CD4-positive, alpha-beta T cell treated with Interleukin-15 for 4 hours (primary cell): ENCODE measurements around the gene WDR83.
"Not testable (repeated sequence)": the region's sequence is repeated elsewhere in the genome, so short reads cannot be mapped to it uniquely, and the experiment has no call there.

Source experiments
- DNase-seq: peaks from one replicate; pipeline ENCODE4 v3.0.0-alpha.2; 2020; ENCODE audit warnings: low spot score

WDR83 gene

DNA sequence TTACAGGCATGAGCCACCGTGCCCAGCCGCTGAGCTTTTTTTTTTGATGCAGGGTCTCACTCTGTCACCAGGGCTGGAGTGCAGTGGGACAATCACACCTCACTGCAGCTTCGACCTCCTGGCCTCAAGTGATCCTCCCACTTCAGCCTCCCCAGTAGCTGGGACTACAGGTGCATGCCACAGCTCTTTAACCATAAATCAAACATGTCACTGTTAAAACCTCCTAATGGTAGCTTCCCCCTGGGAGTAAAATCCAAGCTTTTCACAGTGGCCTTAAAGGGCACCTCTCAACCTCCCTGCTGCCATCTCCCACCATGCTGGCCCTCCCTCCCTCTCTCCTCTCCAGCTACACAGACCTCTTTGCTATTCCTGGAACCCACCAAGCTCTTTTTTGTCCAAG, 19.2 kb downstream of the WDR83 start:
- DNase-seq, result no peak

DNA sequence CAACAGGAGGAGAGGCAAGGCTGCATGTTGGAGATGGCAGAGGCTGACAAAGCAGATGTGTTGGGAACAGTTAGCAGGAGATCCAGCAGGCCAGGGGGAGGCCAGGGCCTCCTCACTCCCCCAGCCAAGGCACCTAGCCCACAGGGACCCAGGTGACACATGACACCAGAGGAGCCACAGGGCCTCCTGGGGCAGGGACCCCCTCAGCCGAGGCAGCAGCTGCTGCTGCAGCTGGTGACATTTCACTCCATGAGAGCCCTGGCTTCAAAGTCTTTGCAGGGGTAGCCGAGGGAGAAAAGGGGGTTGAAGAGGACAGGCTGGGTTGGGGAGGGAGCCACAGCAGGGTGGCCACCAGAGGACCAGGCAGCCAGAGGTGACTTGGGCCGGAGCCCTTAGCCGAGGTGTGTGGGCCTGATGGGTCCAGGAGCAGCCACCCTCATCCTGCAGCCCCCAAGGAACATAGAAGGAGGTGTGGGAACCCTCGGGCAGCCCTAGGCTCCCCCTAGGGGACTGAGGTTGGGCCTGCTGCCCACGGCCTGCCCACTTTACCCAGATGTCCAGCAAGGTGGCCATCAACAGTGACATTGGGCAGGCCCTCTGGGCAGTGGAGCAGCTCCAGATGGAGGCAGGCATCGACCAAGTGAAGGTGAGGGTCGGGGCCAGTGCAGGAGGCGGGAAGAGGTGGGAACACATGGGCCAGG, 21.0 kb downstream of the WDR83 start, which contains the start of gene GNG14:
Gene GNG14, plus strand, starts transcription at position 503 of the 701 bp plus-strand sequence. Its CDS starts 51 bp downstream, at position 554.
- DNase-seq, result no peak

DNA sequence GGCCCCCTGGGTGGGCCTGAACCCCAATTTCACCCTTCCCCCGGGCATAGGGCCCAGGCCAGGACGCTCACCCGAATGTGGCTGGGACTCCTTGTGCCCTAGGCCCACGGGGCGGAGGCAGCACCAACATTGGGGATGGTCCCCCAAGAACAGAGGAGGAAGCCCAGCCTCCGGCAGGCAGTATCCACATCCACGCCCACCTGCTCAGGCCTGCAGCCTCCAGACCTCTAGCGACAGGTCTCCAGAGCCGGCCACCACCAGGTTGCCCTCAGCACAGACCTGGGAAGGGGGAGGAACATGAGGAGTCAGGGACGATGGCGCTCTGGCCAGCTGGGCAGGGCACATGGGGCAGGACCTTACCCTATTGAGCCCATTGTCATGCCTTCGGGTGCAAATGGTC, 22.4 kb downstream of the WDR83 start:
- no peak for DNase-seq

DNA sequence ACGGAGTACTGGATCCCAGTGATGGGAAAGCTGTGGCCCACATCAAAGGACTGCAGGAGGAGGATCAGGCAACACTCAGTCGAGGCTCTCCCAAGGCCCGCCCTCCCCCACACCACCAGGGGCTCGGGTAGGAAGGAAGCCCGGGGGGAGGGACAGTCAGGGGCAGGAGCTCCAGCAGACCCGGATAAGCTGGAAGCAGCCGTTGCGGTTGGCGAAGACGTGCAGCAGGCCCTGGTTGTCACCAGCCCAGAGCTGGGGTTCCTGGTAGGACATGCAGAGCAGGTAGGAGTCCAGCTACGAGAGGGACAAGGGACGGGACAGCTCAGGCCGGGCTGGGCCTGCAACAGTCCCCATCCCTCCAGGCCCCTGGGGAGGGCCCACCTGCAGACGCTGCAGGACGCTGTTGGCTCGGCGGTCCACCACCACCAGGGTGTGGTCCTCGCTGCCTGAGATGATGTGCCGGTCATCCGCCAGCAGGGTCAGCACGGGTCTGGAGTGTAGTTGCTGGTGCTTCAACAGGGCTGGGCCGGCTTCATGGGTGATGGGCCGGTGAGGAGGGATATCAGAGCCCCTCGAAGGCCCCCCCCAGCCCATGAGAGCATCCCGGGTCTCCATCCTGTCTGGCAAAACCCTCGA, 23.1 kb downstream of the WDR83 start:
- no peak for DNase-seq

DNA sequence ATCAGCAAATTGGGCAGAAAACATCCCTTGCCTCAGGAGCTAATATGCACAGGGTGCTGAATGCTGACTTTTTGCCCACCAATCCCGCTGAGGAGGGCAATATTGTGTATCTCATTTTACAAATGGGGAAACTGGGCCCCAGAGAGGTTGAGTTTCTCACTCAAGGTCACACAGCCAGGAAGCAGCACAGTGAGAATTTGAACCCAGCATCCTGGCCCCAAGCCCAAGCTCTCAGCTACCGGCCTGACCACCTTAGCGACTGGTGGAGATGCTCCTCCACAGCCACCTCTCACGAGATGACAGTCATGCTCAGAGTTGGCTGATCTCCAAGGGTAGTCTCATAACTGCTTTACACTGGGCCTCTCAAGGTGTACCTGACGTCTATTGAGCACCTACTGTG, 26.4 kb downstream of the WDR83 start:
- no peak for DNase-seq

DNA sequence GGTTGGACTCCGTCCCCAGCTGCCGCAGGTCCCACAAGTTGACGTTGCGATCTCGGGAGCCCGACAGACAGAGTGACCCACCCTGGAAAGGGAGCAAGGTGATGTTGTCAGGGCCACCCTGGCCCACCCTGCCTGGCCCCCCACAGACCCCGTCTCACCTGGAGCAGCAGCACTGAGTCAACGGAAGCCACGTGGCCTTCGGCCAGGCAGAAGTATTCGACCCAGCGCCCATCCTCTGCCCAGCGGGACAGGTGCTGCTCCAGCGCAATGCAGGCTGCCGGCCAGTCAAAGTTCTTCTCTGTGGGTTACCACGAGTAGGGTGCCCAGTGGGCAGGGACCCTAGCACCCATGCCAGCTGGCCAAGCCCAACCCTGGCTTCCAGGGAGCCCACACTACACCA, 28.0 kb downstream of the WDR83 start:
- no peak for DNase-seq

DNA sequence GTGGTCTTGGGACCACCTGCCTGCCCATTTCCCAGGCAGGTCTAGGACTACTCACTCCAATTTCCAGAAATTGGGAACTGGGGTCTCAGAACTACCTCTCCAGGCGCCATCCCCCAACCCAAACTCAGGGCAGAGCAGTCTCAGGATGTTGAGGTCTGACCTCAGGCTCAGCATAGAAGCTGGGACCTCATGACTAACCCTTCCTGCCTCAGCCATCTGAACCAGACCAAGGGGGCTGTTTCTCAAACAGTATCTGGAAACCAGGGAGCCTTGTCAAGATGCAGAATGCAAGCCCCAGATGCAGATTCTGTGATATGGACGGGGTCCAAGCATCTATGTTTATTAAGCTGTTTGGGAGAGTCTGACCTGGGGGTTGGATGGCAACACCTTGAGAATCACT, 28.5 kb downstream of the WDR83 start:
- DNase-seq, result no peak

DNA sequence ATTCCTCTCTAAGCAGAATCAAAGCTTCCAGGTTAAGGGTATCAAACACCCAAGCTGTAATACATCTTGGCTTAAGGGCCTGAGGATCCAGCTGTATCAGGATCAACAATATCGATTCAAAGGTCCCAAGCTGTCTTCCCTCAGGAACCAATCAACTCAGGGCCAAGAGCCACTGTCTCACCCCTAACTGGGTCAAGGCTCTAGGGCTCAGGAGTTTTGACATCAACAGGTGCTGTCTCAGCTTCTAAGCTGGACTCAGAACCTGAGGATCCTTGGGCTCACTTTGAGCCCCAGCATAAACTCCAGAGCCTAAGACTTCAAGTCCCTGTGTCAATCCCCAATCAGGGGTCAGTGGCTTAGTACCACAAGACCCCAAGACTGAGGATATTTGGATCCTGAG, 28.9 kb downstream of the WDR83 start:
- DNase-seq, result no peak

DNA sequence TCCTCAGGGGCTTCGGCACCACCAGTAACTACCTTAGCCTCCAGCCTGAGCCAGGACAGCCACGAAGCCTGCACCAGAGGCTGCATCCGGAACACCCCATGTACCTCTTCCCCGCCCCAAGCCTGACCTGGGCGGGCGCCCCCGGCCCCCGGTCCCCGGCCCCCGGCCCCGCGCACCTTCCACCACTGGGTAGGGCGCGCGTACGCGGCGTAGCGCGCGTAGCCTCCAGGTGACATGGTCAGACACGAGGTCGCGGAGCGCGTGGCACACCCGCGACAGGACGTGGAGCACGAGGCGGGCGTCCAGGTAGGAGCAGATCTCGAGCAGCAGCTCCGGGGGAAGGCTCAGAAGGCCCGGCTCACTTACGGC, 29.4 kb downstream of the WDR83 start:
- no peak for DNase-seq

DNA sequence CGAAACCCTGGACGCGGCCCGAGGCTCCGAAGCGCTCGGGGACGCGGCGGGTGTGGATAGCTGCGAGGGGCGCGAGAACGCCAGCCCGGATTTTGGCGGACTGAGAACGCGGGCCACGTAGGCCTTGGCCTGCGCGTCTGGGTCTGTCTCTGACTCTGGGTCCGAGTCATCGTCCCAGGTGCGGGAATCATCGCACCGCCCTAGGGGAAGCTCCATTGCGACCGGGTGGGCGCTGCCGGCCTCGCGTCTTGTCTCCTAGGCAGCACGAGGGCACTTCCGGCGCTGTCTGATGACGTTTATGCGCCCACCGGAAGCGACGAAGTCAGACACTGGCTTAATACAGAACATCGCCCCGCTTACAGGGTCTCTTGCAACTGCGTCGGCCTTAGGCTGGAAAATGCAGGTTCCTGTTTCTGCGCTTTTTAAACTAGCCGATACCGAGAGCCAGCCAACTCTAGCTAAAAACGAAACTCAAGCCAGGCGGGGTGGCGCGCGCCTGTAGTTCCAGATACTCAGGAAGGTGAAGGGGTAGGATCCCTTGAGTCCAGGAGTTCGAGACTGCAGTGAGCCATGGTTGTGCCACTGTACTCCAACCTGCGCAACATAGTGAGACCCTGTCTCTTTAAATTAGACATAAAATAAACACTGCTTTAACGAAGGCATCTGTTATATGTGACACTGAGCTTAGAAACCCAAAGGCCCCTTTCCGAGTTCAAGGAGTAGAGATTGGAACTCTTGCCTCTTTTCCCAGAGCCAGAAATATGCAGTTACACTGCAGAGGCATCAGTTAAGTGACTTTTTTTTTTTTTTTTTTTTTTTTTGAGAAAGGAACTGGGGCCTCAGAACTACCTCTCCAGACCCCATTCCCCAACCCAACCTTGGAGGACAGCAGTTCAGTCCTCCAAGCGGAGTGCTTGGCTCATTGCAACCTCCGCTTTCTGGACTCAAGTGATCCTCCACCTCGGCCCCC, 30.0 kb downstream of the WDR83 start, which contains the start of gene FBXW9:
Gene FBXW9, minus strand, starts transcription at position 266 of the 970 bp plus-strand sequence. Its CDS starts 50 bp downstream, at position 216.
- peak; percentile 97 for DNase-seq

DNA sequence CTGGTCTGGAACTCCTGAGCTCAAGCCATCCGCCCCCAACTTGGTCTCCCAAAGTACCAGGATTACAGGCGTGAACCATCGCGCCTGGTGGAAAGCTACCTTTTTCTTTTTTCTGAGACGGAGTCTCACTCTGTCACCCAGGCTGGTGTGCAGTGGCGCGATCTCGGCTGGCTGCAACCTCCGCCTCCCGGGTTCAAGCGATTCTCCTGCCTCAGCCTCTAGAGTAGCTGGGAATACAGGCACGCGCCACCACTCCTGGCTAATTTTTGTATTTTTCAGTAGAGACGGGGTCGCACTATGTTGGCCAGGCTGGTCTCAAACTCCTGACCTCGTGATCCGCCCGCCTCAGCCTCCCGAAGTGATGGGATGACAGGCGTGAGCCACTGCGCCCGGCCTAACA, 30.8 kb downstream of the WDR83 start:
- not testable (repeated sequence) for DNase-seq

DNA sequence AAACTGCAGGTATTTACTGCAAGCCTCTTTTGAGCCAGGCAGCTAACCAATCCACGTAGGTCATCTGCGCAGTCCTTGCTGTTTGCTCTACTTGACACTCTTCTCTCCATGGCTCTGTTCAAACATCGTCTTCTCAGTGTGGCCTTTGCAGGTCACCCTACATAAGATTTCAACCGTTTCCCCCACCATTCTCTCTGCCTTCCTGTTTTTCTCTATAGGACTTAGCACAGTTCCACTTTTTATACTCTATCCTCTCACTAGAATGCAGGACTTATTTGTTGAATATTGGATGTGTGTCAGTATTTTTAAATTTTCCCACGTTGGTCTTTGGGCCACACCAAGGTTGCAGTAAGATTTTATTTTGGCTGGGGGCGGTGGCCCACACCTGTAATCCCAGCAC, 31.5 kb downstream of the WDR83 start:
- no peak for DNase-seq

DNA sequence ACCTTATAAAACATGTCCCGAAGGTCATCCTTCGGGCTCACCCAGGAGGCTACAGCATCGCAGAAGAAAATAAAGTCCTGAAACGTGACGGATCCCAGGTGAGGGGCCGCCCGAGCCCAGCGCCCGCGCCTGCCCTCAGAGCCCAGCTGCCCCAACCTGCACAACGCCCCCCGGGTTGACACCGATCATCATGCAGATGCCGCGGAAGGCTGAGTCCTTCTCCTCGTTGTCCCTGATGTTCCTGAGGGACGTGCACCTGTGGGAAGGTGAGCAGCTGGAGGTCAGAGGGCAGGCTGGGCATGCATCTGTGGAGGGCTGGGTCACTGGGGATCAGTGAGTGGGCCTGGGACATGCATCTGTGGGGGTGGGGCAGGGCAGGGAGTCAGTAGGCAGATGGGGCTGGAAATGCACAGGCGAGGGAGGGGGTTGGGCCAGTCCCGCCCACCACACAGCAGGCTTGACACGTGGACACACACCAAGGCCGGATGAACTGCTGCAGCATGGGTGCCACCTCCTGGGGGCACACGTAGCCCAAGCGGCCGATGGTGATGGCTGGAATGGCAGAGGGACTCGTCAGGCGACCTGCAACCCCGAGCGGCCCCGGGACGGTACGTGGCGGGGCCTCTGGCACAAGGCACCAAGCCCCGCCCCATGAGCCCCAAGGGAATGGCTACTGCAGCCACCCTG, 35.1 kb downstream of the WDR83 start:
- DNase-seq, result no peak

DNA sequence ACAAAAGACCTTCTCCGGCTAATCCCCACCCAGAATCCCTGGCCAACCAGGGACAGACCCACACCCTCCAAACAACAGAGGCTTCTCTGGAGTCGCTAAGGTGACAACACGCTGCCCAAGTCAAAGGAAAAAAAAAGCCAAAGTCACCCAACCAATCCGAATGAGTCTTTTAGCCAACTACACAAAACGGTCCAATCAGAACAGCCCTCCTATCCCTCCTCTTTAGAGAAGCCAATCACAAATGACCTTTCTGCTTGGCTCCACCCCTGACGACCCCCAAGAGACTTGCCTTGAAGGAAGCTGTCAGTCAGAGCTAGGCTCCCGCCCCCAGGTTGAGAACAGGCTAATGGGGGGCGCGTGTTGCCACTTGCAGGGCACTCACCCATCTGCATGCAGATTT, 36.4 kb downstream of the WDR83 start:
- DNase-seq, result no peak

DNA sequence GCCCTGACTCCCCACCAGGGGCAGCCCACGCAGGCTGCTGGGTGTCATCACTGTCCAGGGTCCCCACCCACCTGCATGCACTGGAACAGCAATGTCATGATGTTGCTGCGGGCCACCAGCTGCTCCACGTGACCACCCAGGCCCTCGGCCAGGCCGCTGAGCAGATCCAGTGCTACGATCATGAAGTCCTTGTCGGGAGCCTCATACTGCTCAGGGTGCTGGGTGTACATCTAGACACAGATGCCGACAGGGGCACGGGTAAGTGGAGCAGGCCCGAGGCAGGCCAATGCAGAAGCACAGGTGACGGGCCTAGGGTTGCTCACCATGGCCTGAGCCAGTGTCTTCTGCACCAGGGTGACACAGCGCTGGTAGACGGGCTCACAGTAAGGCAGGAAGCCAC, 38.6 kb downstream of the WDR83 start:
- DNase-seq, result no peak

DNA sequence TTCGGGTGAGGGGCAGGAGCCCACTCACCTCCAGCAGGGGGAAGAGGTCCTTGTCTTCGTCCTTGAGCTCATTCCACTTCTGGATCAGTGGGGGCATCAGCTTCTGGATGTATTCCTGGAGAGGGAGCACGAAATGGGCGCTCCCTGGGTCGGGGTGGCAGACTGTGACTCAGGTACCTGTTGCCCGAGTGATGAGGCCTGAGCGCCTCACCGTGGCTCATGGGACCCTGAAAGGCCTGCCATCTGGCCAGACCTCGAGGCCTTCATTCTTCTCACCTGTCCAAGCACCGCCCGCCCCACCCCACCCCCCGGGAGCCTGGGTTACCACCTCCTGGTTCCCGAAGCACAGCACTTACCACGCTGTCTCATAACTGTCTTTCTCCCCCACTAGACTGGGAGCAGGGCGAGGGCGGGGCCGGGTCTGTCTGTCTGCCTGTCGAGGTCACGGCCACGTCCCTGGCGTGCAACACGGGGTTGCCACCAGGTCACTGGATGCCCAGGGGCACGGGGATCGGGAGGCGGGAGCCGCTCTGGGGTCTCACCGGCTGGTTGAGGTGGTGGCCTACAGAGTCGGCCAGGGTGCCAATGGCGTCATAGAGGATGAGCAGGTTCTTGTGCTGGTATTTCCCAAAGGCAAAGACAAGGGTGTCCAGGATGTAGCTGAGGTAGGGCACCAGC, 39.2 kb downstream of the WDR83 start:
- DNase-seq, result no peak

DNA sequence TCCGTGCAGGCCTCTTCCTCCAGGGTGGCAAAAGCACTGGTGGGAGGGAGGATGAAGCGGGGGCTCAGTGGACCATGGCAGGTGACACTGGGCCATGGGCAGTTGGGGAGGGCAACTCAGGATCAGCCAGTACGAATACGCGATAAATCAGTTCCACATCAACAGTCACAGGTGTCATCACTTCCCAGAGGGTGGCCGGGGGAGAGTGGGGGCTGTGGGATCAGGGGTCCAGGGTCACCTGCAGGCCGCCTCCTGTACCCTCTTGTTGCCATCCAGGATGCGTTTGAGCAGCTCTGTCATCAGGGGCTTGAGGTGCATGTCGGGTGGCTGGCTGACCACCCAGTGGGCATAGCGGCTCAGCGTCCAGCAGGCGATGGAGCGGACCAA, 39.7 kb downstream of the WDR83 start:
- DNase-seq, result no peak

DNA sequence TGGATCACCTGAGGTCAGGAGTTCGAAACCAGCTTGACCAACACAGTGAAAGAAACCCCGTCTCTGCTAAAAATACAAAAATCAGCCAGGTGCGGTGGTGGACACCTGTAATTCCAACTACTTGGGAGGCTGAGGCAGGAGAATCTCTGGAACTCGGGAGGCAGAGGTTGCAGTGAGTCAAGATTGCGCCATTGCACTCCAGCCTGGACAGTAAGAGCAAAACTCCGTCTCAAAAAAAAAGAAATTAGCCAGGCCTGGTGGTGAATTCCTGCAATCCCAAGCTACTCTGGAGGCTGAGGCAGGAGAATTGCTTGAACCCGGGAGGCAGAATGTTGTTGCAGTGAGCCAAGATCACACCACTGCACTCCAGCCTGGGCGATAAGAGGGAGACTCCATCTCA, 42.0 kb downstream of the WDR83 start:
- DNase-seq, result no peak

DNA sequence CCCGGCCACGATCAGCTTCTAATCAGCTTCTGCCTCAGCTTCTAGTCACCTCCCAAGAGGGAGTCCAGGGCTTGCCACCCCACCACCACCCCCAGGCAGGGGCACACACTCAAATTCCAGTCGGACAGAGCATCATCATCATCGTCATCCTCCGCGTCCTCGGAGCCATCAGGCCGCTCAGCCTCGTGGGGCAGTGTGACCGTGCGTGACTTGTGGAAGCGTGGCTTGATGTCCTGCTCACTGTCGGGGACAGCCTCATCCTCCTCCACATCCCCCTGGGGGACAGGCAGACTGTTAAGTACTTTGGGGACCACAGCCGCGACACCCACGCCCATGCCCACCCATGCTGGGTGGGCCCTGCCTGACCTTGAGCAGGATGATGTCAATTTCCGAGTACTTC, 44.6 kb downstream of the WDR83 start:
- no peak for DNase-seq

DNA sequence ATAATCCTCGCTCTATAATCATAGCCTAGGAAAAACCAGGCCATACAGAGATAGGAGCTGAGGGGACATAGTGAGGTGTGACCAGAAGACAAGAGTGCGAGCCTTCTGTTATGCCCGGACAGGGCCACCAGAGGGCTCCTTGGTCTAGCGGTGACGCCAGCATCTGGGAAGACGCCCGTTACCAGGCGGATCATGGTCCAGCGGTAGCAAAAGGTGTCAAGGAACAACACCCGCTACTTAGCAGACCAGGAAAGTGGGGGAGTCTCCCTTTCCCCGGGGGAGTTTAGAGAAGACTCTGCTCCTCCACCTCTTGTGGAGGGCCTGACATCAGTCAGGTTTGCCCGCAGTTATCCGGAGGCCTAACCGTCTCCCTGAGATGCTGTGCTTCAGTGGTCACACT, 45.5 kb downstream of the WDR83 start:
- DNase-seq, result not testable (repeated sequence)

DNA sequence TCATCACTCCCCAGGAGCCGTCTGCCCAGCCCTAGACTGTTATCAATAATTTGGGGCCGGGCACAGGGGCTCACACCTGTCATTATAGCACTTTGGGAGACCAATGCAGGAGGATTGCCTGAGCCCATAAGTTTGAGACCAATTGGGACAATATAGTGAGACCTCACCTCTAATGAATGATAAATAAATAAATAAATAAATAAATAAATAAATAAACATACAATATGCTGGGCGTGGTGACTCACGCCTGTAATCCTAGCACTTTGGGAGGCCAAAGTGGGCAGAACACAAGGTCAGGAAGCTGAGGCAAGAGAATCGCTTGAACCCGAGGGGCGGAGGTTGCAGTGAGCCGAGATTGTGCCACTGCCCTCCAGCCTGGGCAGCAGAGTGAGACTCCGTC, 46.7 kb downstream of the WDR83 start:
- not testable (repeated sequence) for DNase-seq

DNA sequence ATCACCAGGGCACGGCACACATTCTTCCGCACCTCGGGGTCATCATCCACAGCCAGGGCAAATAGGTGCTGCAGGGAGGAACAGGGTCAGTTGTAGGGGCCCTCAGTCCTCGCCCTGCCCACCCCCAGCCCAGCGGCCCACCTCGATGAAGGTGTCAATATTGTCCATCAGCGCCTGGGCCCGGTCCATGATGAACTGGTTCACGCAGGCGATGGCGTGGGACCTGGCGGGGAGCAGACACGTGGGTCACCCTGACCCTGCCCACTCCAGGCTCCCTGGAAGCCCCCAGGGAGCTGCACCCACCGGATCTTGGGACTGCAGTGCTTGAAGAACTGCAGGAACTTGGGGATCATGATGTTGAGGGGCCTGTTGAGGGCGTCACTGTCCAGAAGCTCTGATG, 48.5 kb downstream of the WDR83 start:
- no peak for DNase-seq
